HT-29 (cell line): Measurements from ENCODE around the gene FAM162A. TPM values are rescaled to one million over a fixed set of nuclear protein-coding genes. Genes with fewer than 3 reads are reported as not detected.
A peak's percentile ranks its signal among the peaks of the same experiment; 100 is the strongest.
"Not testable (repeated sequence)": the region's sequence is repeated elsewhere in the genome, so short reads cannot be mapped to it uniquely, and the experiment has no call there.

Source experiments
- DNase-seq: peaks from one replicate; pipeline ENCODE4 v3.0.0-alpha.2; 2015; ENCODE audit warnings: low spot score
- small RNA-seq: library from RNA; depleted of rRNA; stranded (forward); fragments of <200 nt; gene quantifications from one replicate; pipeline ENCODE3, GENCODE V24; 2014
- total RNA-seq: library from RNA; depleted of rRNA; stranded (reverse); fragments of >200 nt; shearing (Covaris generic); gene quantifications from 2 replicates; pipeline ENCODE4 v1.2.3, GENCODE V29; 2014; rRNA removed

FAM162A gene
- total RNA-seq, 1 experiment from 2014 or later, result 43.3 TPM

- no peak for DNase-seq
These were observed 33.0 kb downstream of the FAM162A start for GRCh38 chr3:122416966-122417365.

- no peak for DNase-seq
These were observed 37.1 kb downstream of the FAM162A start for GRCh38 chr3:122421101-122421500.

DNA sequence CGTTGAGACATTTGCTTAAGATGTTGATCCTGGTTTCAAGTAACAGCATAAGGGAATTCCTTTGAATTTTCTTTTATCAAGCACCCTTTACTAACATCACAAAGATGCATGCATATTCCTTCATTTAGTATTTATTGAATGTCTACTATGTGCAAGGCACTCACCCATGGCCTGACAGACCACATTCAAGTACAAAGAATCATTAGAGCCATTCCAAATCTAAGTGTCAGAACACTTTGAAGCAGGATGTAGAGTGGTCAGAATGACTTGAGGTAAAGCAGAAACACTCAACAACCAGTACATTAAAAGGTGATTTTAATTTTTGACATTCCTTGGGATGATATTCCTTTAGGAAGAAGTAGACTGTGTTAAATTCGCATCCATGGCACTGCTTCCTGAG is 37.9 kb downstream of the FAM162A start:
- no peak for DNase-seq

DNA sequence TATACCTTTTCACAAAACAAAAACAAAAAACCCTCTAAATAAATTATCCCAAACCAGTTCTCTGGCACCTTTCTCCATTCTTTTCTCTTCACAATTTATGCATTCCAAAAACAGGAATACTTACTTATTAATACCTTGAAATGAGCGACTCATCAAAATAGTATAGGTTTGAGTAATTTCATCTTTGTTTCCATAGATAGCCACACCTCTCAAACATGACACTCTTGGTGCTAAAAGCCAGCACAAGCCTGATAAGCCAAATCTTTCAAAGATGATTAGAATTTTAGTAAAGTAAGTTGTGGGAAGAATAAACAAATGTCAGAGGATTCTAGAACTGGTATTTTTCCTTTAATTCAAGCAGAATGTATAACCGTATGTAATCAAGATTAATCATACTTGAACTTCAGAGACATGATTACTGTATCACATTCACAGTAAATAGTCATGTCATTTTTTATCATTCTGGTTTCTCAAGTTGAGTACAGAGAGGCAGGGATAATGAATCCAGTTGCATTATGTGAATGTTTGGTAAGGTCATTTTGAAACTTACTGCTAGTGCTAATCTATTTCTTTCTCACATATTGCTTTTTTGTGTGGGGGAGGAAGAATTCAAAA is 44.0 kb downstream of the FAM162A start:
- DNase-seq, result no peak

GRCh38 chr3:122430371-122430770 is 46.4 kb downstream of the FAM162A start:
- DNase-seq, result no peak

- no peak for DNase-seq
These were observed 52.0 kb downstream of the FAM162A start for GRCh38 chr3:122435950-122436349.

DNA sequence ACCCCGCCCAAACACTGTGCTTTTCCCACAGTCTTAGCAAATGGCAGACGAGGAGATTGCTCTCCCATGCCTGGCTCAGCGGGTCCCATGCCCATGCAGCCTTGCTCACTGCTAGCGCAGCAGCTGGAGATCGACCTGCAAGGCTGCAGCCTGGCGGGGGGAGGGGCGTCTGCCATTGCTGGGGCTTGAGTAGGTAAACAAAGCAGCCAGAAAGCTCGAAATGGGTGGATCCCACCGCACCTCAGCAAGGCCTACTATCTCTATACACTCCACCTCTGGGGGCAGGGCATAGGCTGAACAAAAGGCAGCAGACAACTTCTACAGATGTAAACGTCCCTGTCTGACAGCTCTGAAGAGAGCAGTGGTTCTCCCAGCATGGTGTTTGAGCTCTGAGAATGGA is 59.1 kb downstream of the FAM162A start:
- DNase-seq, result peak; percentile 37

DNA sequence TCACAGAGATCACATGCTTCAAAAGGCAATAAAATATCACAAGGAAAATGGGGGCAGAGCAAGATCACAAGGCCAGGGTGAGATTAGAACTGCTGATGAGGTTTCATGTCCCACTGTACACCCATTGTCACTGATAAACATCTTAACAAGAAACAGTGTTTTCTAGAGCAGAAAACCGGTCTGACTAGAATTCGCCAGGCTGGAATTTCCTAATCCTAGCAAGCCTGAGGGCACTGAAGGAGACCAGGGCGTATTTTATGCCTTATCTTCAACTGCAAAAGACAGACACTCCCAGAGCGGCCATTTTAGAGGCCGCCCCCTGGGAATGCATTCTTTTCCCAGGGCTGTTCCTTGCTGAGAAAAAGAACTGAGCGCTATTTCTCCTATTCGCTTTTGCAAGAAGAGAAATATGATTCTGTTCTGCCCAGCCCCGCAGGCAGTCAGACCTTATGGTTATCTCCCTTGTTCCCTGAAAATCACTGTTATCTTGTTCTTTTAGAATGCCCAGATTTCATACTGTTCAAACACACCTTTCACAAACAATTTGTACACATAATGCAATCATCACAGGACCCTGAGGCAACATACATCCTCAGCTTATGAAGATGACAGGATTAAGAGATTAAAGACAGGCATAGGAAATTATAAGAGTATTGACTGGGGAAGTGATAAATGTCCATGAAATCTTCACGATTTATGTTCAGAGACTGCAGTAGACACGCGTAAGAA is 59.9 kb downstream of the FAM162A start:
- peak; percentile 92 for DNase-seq

DNA sequence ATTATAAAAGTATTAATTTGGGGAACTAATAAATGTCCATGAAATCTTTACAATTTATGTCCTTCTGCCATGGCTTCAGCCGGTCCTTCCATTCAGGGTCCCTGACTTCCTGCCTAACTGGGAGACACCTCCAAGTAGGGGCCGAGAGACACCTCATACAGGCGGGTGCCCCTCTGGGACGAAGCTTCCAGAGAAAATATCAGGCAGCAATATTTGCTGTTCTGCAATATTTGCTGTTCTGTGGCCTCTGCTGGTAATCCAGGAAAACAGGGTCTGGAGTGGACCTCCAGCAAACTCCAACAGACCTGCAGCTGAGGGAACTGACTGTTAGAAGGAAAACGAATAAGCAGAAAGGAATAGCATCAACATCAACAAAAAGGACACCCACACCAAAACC is 60.5 kb downstream of the FAM162A start:
- not testable (repeated sequence) for DNase-seq

DNA sequence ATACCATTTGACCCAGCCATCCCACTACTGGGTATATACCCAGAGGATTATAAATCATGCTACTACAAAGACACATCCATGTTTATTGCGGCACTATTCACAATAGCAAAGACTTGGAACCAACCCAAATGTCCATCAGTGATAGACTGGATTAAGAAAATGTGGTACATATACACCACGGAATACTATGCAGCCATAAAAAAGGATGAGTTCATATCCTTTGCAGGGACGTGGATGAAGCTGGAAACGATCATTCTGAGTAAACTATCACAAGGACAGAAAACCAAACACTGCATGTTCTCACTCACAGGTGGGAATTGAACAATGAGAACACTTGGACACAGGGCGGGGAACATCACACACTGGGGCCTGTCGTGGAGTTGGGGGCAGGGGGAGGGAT is 64.2 kb downstream of the FAM162A start:
- not testable (repeated sequence) for DNase-seq

- no peak for DNase-seq
These were observed 67.4 kb downstream of the FAM162A start for GRCh38 chr3:122451371-122451770.

GRCh38 chr3:122456074-122456473 is 72.1 kb downstream of the FAM162A start:
- no peak for DNase-seq

DNA sequence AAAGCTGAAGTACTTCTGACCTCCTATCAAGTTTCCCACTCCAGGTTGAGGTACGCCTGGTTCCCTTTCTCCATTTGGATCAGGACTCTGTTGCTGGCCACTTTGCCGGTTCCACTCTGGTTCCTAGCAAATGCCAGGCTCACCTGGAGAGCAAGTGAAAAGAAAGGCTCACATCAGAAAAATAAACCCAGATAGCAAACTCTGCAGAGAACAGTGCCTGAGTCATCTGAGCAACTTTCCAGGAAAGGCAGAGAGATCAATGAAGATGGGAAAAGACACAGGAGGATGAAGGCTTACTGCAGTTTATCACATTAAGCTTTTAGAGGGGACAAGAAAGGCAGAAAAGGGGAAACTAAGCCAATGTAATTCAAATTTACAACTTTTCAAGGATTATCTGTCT is 73.7 kb downstream of the FAM162A start:
- DNase-seq, result no peak

DNA sequence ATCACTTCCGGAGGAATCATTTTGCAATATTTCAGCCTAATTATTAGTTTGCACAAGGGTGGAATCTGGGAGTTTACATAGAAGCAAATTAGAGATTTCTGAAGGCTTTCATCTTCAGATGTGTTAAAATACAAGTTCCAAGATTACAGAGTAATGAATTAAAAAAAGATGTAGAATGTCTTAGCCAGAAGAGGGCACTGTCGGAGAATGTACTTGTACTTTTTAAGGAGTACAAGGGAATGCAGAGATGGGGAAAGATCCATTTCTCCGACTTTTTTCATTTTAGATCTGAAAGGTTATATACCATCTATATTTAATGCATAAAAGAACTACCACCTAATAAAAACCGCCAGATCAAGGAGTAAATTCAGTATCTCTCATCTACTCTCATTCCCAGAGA is 75.0 kb downstream of the FAM162A start:
- peak; percentile 79 for DNase-seq

DNA sequence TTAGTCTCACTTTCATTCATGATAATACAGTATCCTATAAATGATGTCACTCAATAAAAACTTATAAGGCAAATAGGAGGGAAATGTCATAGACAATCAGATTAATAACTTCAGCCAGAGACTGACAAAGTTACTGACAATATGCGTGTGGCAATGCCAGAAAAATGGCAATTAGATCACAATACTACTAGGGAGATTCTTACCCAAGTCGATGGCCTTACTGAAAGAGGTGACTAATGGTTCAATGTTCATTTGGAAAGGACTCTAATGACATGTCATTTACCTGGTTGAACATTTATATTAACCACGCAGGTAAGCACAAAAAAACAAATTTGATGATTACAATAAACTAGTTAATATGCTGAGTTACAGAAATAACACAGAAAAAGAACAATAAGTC is 77.8 kb downstream of the FAM162A start:
- no peak for DNase-seq

Small RNA genes lying within 50 kb of the gene (small RNA-seq; reads per million reads assigned to genes)
- gene AC083798.1, result not detected

Other genes with a start within 250 kb of the FAM162A start
- not detected in 2 replicates for gene CASR, start 200.5 kb upstream of the FAM162A start, total RNA-seq
- gene CSTA, start 58.9 kb upstream of the FAM162A start, total RNA-seq, result not detected in 2 replicates
- 37.8 and 38.3 TPM in 2 replicates for gene MIX23, start 951 bp upstream of the FAM162A start, total RNA-seq
- 2.6 and 3.9 TPM in 2 replicates for gene WDR5B, start 31.9 kb downstream of the FAM162A start, total RNA-seq
- 26.4 and 26.9 TPM in 2 replicates for gene KPNA1, start 130.8 kb downstream of the FAM162A start, total RNA-seq
- 14.6 and 19.9 TPM in 2 replicates for gene PARP9, start 180.1 kb downstream of the FAM162A start, total RNA-seq
- gene DTX3L, start 180.2 kb downstream of the FAM162A start, total RNA-seq, result 13.9 and 18.3 TPM in 2 replicates
- gene PARP15, start 193.5 kb downstream of the FAM162A start, total RNA-seq, result not detected in 2 replicates